Measurements from ENCODE around the gene ATP1A1.

- TF ChIP-seq CTCF (conservative IDR thresholded peaks at IDR 0.05; ENCODE audit: low read depth, low read length) (no peak), EZH2phosphoT487 (IDR thresholded peaks at IDR 0.05; ENCODE audit: borderline replicate concordance, low read length) (no peak), EZH2 (IDR thresholded peaks at IDR 0.05; ENCODE audit: low read length, unreplicated experiment) (no peak)
These were observed 2.9 kb upstream of the ATP1A1 start for GRCh38 chr1:116370181-116370580.

Data from PC-3 (cell line).